B cell (primary cell): ENCODE measurements around the gene TMEM33.

Experiments
- EZH2 ChIP-seq: IDR thresholded peaks from 2 replicates; pipeline ENCODE4 v1.6.1; 2012; ENCODE audit warnings: borderline replicate concordance, low read depth, mild to moderate bottlenecking, moderate library complexity, low read length; ENCODE audit not compliant: insufficient read depth, poor library complexity, severe bottlenecking
- TF ChIP-seq, protein P1 (sequence below): fragments of 200-600 bp; IDR thresholded peaks from one replicate; pipeline ENCODE4 v1.8.0; 2022; ENCODE audit warnings: antibody characterized with exemption, mild to moderate bottlenecking

DNA sequence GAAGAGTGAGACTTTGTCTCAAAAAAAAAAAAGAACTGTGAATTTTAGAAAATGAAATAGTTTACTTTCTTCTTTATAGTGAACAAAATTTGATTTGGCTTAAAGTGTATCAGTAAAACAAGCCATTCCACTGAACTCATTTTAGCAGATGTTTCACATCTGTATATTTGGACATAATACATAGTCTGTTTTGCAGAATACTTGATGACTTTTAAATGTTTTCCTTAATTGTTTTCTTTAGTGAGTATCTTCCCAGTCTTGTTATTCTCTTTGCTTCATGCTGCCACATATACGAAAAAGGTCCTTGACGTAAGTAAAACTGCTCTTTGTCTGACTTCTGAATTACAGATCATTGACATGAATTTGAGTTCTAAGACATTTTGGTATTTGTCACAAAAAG lies 8.3 kb downstream of the TMEM33 start:
- TF ChIP-seq, protein P1, sequence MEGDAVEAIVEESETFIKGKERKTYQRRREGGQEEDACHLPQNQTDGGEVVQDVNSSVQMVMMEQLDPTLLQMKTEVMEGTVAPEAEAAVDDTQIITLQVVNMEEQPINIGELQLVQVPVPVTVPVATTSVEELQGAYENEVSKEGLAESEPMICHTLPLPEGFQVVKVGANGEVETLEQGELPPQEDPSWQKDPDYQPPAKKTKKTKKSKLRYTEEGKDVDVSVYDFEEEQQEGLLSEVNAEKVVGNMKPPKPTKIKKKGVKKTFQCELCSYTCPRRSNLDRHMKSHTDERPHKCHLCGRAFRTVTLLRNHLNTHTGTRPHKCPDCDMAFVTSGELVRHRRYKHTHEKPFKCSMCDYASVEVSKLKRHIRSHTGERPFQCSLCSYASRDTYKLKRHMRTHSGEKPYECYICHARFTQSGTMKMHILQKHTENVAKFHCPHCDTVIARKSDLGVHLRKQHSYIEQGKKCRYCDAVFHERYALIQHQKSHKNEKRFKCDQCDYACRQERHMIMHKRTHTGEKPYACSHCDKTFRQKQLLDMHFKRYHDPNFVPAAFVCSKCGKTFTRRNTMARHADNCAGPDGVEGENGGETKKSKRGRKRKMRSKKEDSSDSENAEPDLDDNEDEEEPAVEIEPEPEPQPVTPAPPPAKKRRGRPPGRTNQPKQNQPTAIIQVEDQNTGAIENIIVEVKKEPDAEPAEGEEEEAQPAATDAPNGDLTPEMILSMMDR: no peak
- no peak for TF ChIP-seq EZH2
